SU-DHL-6 (cell line): ENCODE results near the gene CST6.

Experiments used
- H2AFZ ChIP-seq: fragments of 200-600 bp; sonication (generic); 2 replicates; pipeline ENCODE4 v1.6.1; 2014; ENCODE audit warnings: low read depth, mild to moderate bottlenecking, moderate library complexity, mixed read lengths, antibody characterized with exemption, low read length; ENCODE audit not compliant: severe bottlenecking
- H3F3A ChIP-seq: fragments of 200-600 bp; shearing (Covaris generic); 2 replicates; pipeline ENCODE4 v1.6.0; 2016; ENCODE audit warnings: antibody characterized with exemption, mild to moderate bottlenecking; ENCODE audit not compliant: insufficient read depth
- H3K27ac ChIP-seq: fragments of 200-600 bp; sonication (generic); 2 replicates; pipeline ENCODE4 v1.5.1; 2016; ENCODE audit warnings: low read depth, mild to moderate bottlenecking, low read length, moderate library complexity, mixed read lengths
- H3K27me3 ChIP-seq: fragments of 200-600 bp; sonication (generic), shearing (Covaris generic); 2 replicates; pipeline ENCODE4 v1.6.0; 2014; ENCODE audit warnings: mild to moderate bottlenecking, low read length
- H3K36me3 ChIP-seq: fragments of 200-600 bp; sonication (generic); 2 replicates; pipeline ENCODE4 v1.6.1; 2014; ENCODE audit warnings: mild to moderate bottlenecking, low read length, mixed read lengths
- H3K4me2 ChIP-seq: fragments of 300-600, 200-600 bp; shearing (Covaris generic), sonication (generic); 2 replicates; pipeline ENCODE4 v1.6.0; 2014; ENCODE audit warnings: low read length, low read depth, mild to moderate bottlenecking; ENCODE audit not compliant: poor library complexity, severe bottlenecking
- H3K4me3 ChIP-seq: fragments of 200-600 bp; sonication (generic); 2 replicates; pipeline ENCODE4 v1.5.1; 2014; ENCODE audit warnings: antibody characterized with exemption, low read length, mild to moderate bottlenecking, mixed read lengths; ENCODE audit not compliant: insufficient read depth, poor library complexity, severe bottlenecking
- H3K79me2 ChIP-seq: fragments of 200-600 bp; sonication (generic); 2 replicates; pipeline ENCODE4 v1.6.1; 2014; ENCODE audit warnings: mild to moderate bottlenecking, low read length, moderate library complexity; ENCODE audit not compliant: insufficient read depth
- H3K9ac ChIP-seq: fragments of 200-600 bp; sonication (generic); 2 replicates; pipeline ENCODE4 v1.7.0; 2014; ENCODE audit warnings: mild to moderate bottlenecking, low read length
- H3K9me2 ChIP-seq: fragments of 200-600 bp; sonication (generic); replicated peaks from 2 replicates; pipeline ENCODE4 v1.6.1; 2014; ENCODE audit warnings: low read length; ENCODE audit not compliant: insufficient read depth
- H3K9me3 ChIP-seq: fragments of 200-600 bp; sonication (generic); 2 replicates; pipeline ENCODE4 v1.6.1; 2014; ENCODE audit warnings: low read length, mixed read lengths; ENCODE audit not compliant: insufficient read depth
- H4K20me1 ChIP-seq: fragments of 200-600 bp; sonication (generic); 2 replicates; pipeline ENCODE4 v1.6.1; 2014; ENCODE audit warnings: low read depth, mild to moderate bottlenecking, antibody characterized with exemption, low read length, moderate library complexity, mixed read lengths
- EZH2phosphoT487 ChIP-seq: fragments of 200-600 bp; sonication (generic), shearing (Covaris generic); conservative IDR thresholded peaks from 2 replicates; pipeline ENCODE4 v1.6.1; 2018; ENCODE audit warnings: mild to moderate bottlenecking, antibody characterized with exemption, low read length, moderate library complexity, mixed read lengths
- TF ChIP-seq, protein P1 (sequence below): fragments of 200-600 bp; sonication (generic); IDR thresholded peaks from one replicate; pipeline ENCODE4 v1.5.1; 2017; ENCODE audit warnings: antibody characterized with exemption, mild to moderate bottlenecking, low read length, moderate library complexity; ENCODE audit not compliant: insufficient read depth, poor library complexity, severe bottlenecking

Gene CST6

GRCh38 chr11:66004186-66004585 is 7.6 kb upstream of the CST6 start:
- Histone ChIP-seq H4K20me1 (no peaks in the 10 kb centered on the region; the same call in 1 of the 2 replicates), H3K4me2 (no peak overlapping the region), H3F3A (peaks cover 4% of the 10 kb centered on the region; the same call in 1 of the 2 replicates), H3K9me3 (no peaks in the 10 kb centered on the region), H3K9me2 (no peaks in the 10 kb centered on the region), H3K79me2 (peaks cover 26% of the 10 kb centered on the region), H3K36me3 (peaks cover 2% of the 10 kb centered on the region; the same call in 1 of the 2 replicates), H3K4me3 (no peak overlapping the region), H3K9ac (no peak overlapping the region), H3K27ac (no peak overlapping the region), H3K27me3 (no peaks in the 10 kb centered on the region), H2AFZ (no peak overlapping the region)
- TF ChIP-seq, protein P1, sequence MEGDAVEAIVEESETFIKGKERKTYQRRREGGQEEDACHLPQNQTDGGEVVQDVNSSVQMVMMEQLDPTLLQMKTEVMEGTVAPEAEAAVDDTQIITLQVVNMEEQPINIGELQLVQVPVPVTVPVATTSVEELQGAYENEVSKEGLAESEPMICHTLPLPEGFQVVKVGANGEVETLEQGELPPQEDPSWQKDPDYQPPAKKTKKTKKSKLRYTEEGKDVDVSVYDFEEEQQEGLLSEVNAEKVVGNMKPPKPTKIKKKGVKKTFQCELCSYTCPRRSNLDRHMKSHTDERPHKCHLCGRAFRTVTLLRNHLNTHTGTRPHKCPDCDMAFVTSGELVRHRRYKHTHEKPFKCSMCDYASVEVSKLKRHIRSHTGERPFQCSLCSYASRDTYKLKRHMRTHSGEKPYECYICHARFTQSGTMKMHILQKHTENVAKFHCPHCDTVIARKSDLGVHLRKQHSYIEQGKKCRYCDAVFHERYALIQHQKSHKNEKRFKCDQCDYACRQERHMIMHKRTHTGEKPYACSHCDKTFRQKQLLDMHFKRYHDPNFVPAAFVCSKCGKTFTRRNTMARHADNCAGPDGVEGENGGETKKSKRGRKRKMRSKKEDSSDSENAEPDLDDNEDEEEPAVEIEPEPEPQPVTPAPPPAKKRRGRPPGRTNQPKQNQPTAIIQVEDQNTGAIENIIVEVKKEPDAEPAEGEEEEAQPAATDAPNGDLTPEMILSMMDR, result no peak
- TF ChIP-seq EZH2phosphoT487, result no peak

GRCh38 chr11:66006134-66006890 is 5.5 kb upstream of the CST6 start:
- no peaks in the 10 kb centered on the region for H4K20me1 ChIP-seq
- H3K9me3 ChIP-seq, result no peaks in the 10 kb centered on the region
- no peak overlapping the region for H3K27ac ChIP-seq
- no peak for TF ChIP-seq EZH2phosphoT487
- TF ChIP-seq, protein P1, result no peak
- H2AFZ ChIP-seq, result no peak overlapping the region
- H3K27me3 ChIP-seq, result no peaks in the 10 kb centered on the region
- peaks cover 4% of the 10 kb centered on the region; the same call in 1 of the 2 replicates for H3F3A ChIP-seq
- H3K9ac ChIP-seq, result no peak overlapping the region
- H3K9me2 ChIP-seq, result no peaks in the 10 kb centered on the region
- H3K4me3 ChIP-seq, result no peak overlapping the region
- peaks cover 15% of the 10 kb centered on the region for H3K79me2 ChIP-seq
- no peaks in the 10 kb centered on the region for H3K36me3 ChIP-seq
- H3K4me2 ChIP-seq, result no peak overlapping the region

DNA sequence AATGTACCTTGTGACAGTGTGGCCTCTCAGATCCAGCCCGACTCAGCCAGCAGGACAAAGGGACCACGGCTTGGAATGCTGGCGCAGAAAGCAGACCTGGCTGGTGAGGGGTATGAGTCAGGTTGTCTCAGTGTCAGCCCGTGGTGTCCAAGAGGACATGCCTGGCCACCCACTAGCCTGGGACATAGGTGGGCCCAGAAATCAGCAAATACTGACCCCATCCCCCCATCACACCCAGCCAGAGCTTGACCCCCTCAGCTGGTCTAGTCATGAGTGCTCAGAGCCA is 5.0 kb upstream of the CST6 start:
- H3K9ac ChIP-seq, result no peak overlapping the region
- no peak overlapping the region for H3K4me2 ChIP-seq
- no peaks in the 10 kb centered on the region for H3K9me2 ChIP-seq
- no peaks in the 10 kb centered on the region for H4K20me1 ChIP-seq
- no peak for TF ChIP-seq EZH2phosphoT487
- TF ChIP-seq, protein P1, result no peak
- H3K36me3 ChIP-seq, result no peaks in the 10 kb centered on the region
- no peaks in the 10 kb centered on the region for H3K9me3 ChIP-seq
- H3K79me2 ChIP-seq, result peaks cover 10% of the 10 kb centered on the region
- no peak overlapping the region for H3K27ac ChIP-seq
- no peak overlapping the region for H2AFZ ChIP-seq
- H3K4me3 ChIP-seq, result no peak overlapping the region
- H3K27me3 ChIP-seq, result no peaks in the 10 kb centered on the region
- peaks cover 4% of the 10 kb centered on the region; the same call in 1 of the 2 replicates for H3F3A ChIP-seq
